GM18873 (cell line): ENCODE results near the gene SPTA1.
"Not testable (repeated sequence)": the region's sequence is repeated elsewhere in the genome, so short reads cannot be mapped to it uniquely, and the experiment has no call there.

Experiments used
- ATAC-seq: cut with Tn5 transposase; IDR thresholded peaks from one replicate; pipeline ENCODE4 v1.9.1; 2021; ENCODE audit warnings: mild to moderate bottlenecking, moderate library complexity, moderate number of reproducible peaks; ENCODE audit not compliant: unreplicated experiment, low FRiP score

SPTA1 gene

DNA sequence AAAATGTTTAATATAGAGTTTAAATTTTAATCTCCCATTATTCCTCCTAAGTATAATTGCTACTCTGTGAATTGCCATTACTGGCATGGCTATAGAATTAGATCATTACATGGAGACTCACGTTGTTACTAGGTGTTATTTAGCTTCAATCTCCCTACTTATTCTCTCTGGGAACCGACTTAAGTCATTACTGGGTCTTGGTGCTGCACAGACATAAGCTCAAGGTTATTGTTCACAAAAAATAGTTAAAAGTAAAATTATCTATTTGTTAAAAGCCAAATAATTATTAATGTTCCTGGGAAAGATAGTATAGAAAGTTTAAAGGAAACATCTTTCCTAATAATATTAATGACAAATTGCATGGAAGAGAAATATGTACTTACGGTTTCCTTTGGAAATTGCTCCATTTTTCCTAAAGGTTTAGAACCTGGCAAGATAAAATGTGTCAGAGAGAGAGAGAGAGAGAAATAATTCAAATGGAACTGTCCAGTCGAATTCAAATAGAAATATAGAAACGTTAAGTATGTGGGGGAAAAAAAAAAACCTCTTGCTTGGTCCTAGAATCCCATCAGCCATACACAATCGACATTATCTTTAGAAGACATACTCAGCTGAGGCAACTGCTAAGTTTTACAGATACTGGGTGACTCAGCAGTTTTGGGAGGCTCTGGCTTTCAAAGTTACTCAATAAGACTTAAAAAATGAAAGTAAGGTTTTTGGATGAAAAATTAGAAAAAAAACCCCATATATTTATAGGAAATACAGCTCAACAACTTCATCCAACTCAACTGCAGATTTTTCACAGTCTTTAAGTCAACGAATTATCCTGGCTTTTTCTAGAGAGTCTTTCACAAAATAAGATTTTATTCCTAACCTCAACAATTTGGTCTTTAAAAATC is at the start of gene SPTA1:
Gene SPTA1 (minus strand): TSS at position 605 of the 899 bp plus-strand sequence. CDS start 198 bp downstream, at position 407.
- ATAC-seq, result no peak

DNA sequence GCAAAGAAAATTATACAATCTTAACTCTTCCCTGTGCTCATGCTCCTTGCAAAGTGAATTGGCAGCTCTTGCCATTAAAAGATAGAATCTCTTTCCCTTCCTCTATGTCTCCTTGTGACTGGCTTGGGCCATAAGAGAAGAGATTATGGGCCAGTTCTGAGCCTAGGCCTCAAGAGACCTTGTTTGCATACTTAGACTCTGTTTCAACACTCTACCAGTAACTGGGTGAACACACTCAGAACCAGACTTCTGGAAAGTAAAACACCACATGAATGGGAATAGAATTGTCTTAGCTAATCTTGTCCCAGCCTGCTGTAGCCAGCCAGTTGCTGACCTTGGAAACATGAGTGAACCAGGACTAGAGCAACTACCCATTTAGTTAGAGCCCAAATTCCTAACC is 49.3 kb upstream of the SPTA1 start:
- no peak for ATAC-seq

- ATAC-seq, result no peak
Observed at GRCh38 chr1:158732524-158732923, 46.0 kb upstream of the SPTA1 start.

DNA sequence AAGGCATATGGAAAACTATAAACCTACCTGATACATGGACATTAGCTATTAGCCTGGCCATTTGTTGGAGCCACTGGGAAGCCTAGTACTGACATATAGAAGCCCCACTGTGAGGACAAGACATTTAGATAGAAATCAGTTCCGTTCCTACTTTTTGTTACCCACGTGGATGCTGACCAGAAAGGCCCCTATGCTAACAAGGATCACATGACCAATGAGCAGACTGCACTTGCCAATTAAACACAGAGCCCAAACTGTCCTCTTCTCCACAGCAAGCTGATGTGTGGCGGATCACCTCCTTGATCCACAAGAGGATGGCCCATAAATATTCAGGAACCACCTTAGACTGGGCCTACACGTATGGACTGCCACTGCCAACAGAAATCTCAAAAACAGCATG is 45.2 kb upstream of the SPTA1 start:
- no peak for ATAC-seq

- ATAC-seq, result no peak
Observed at GRCh38 chr1:158730453-158730852, 43.9 kb upstream of the SPTA1 start.

DNA sequence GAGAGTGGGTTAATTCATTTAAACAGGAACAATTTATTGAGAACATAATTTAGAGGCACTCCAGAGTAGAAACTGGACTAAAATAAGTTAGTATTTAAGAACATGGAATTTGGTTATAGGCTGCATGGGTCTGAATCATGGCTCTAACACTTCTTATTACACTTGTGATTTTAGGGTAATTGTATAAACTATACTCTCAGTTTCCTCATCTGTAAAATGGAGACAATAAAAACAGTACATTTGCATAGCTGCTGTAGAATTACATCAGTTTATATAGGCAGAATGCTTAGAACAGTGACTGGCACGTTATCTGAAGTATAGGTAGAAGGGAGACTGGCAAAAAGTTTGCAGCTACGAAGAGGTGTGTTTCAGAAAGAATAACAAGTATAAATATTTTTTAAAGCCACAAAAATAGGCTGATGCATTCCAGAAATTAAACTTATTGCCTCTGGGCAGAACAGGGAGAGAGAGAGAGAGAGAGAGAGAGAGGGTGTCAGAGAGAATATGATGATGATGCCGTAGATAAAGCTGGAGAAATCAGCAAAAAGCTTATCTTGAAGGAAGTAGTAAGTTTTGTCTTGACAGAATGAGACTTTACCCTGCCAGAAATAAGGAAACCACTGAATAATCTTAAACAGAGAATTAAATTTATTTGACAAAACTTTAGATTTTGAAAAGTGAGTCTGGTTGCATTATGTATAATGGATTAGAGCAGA is 42.2 kb upstream of the SPTA1 start:
- no peak for ATAC-seq

DNA sequence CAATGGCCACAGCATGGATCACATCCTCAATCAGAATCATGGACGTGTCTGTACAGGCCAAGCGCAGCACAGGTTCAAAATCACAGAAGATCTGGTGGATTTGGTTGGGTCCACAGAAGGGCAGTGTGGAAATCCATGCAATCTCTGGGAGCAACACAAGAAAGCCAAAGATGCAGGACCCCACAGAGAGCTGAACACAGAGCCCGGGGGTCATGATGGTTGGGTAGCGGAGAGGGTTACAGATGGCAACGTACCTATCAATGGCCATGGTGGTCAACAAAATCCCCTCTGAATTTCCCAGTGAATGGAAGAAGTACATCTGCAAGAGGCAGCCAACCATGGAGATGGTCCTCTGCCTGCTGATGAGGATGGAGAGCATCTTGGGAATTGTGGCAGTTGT is 37.9 kb upstream of the SPTA1 start:
- no peak for ATAC-seq

GRCh38 chr1:158720620-158721019 is 34.1 kb upstream of the SPTA1 start, which contains the start of gene OR6K3:
Gene OR6K3 (minus strand): TSS chr1:158720720. CDS start chr1:158718115, 2,605 bp downstream.
- no peak for ATAC-seq

DNA sequence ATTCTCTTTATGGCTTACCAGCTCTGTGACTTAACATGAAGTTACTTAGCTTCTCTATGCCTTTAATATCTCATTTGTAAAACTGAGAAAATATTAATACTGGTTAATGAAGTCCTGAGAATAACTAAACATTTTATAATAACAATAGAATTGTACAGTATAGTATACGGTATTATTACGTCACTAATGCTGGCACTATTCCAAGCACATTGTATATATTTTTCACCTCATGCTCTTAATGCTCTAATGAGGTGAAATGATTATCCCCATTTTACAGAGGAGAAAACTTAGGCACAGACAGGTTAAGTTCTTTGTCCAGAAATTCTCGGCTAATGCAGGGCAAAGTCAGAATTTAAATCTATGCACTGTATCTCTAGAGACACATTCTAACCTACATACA is 33.1 kb upstream of the SPTA1 start:
- no peak for ATAC-seq

GRCh38 chr1:158717344-158717743 is 30.8 kb upstream of the SPTA1 start:
- ATAC-seq, result no peak

DNA sequence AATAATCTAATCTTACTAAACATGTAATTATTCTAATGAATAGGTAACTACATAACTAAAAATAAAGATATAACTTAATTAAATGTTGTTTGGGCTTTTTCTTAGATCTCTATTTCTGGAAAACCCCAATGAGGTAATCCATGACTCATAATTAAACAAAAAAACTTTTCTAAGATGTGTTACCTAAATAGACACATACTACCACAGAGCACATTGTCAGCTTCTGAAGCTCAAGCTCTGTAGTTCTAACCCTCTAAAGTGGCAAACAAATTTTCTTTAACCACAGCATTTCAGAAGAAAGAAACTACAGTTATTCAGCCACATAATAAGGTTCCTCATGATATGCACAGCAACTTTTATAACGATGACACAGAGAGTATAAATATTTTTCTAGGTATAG is 29.8 kb upstream of the SPTA1 start:
- ATAC-seq, result no peak

DNA sequence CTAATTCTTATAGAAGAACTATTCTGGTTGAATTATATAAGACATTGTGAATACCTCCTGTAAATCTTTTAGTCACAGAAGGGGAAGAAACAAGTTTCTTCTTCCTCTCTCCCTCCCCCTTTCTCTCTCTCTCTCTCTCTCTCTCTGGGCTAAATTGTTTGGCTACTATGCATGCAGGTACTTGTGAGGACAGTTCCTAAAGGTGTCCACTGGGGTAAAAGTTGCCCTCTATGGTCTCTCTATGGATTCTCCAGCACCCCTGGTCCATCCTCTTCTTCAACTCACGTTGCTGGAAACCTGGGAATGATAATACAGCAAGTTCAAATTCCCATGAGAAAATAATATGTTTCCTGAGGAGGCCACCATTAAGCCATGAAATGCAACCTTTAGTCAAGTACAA is 28.2 kb upstream of the SPTA1 start:
- no peak for ATAC-seq

DNA sequence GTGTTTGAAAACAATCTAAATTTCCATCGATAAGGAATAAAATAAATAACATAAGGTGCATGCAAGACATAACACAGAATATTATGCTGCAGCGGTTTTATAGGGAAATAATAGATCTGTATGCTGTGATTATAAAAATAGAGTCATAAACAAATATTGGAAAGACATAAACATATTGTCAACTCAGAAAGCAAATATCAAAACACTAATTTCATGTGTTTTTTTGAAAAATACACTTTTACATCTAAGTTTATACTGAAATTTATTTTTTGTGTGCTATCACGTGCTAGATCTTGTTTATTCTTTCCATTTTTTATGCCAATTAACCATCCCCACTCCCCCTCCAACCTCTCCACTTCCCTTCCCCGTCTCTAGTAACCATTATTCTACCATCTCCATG is 24.6 kb upstream of the SPTA1 start:
- no peak for ATAC-seq

DNA sequence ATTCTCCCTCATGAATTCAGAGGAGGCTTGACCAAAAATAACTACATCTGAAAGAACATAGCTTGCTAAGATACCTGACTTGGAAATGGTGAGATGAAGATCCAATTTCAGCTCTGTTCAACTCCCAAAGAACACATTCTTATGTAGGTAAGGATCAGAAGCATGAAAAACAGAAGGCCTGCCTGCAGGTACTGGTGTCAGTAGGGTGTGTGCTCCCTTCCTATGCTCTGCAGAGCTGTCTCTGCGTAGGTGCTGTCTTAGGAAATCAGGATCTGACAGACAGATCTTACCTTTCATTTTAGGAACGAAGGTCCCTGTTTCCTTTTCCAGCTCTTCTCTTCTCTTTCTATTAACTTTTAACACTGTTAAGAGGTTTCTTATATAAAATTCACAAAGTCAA is 19.6 kb upstream of the SPTA1 start:
- ATAC-seq, result no peak

DNA sequence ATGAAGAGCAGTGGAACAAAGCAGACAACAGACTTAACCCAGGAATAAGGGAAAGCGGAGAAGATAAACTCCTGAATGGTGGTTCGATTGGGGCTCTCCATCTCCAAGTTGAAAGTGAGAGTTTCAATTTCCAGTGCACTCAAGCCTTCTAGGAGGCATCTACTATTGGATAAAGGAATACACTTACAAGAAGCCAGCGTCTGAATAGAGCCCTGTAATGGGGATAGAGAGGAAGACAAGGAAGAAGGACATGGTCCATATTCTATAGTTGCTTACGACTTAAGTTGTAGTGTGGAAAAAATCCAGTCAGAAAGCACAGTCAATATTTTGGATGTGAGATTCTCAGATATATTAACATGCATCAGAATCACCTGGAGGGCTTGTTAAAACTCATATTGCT is 14.0 kb upstream of the SPTA1 start, which contains the start of gene OR6K2:
Gene OR6K2 (minus strand): TSS at position 101 of the 400 bp plus-strand sequence. CDS start 0 bp downstream, at position 101.
- ATAC-seq, result no peak

DNA sequence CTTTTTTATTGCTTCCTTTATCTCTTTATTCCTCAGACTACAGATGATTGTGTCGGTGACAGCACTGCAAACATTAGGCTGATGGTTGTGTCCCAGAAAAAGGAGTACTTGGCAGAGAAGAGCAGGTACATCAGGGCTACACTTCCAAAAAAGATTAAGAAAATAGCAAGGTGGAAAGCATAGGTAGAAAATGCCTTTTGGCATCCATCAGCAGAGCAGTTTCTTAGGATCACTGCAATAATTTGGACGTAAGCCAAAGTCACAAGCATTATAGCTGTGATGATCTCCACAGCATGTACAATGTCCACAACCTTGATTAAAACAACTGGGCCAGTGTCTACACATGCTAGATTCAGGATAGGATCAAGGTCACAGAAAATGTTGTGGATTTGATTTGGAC is 8.1 kb upstream of the SPTA1 start:
- ATAC-seq, result no peak

GRCh38 chr1:158692356-158692755 is 5.8 kb upstream of the SPTA1 start:
- no peak for ATAC-seq

GRCh38 chr1:158691907-158692306 is 5.4 kb upstream of the SPTA1 start:
- no peak for ATAC-seq

DNA sequence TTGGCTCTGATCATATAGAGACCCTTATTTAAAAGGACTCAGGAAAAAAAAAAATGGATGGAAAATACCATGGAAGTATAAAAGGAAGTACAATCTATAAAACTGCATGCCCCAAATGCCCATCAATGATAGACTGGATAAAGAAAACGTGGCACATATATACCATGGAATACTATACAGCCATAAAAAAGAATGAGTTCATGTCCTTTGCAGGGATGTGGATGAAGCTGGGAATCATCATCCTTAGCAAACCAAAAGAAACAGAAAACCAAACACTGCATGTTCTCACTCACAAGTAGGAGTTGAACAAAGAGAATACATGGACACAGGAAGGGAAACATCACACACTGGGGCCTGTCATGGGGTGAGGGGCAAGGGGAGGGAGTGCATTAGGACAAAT is 4.6 kb upstream of the SPTA1 start:
- ATAC-seq, result not testable (repeated sequence)

- no peak for ATAC-seq
Observed at GRCh38 chr1:158689875-158690274, 3.4 kb upstream of the SPTA1 start.

GRCh38 chr1:158689110-158689509 is 2.6 kb upstream of the SPTA1 start:
- no peak for ATAC-seq
